SK-MEL-5 (cell line): ENCODE results near the gene SNAP23. TPM values are rescaled to one million over a fixed set of nuclear protein-coding genes. Genes with fewer than 3 reads are reported as not detected.
A peak's percentile ranks its signal among the peaks of the same experiment; 100 is the strongest.

Experiments
- DNase-seq: peaks from one replicate; pipeline ENCODE4 v3.0.0-alpha.2; 2016; ENCODE audit warnings: low read depth, low spot score
- in situ Hi-C: cut with HindIII; loops from 2 replicates; pipeline ENCODE4 v1.10.0; 2016; ENCODE audit warnings: low sequenced_read_pairs, high pct_unique_total_duplicates, low pct_unique_long_range_greater_than_20kb
- total RNA-seq: library from RNA; depleted of rRNA; stranded (reverse); fragments of >200 nt; shearing (Covaris generic); gene quantifications from 2 replicates; pipeline ENCODE4 v1.2.3, GENCODE V29; 2014

SNAP23 gene
- total RNA-seq, 1 experiment from 2014 or later, result 68.8 TPM

DNA sequence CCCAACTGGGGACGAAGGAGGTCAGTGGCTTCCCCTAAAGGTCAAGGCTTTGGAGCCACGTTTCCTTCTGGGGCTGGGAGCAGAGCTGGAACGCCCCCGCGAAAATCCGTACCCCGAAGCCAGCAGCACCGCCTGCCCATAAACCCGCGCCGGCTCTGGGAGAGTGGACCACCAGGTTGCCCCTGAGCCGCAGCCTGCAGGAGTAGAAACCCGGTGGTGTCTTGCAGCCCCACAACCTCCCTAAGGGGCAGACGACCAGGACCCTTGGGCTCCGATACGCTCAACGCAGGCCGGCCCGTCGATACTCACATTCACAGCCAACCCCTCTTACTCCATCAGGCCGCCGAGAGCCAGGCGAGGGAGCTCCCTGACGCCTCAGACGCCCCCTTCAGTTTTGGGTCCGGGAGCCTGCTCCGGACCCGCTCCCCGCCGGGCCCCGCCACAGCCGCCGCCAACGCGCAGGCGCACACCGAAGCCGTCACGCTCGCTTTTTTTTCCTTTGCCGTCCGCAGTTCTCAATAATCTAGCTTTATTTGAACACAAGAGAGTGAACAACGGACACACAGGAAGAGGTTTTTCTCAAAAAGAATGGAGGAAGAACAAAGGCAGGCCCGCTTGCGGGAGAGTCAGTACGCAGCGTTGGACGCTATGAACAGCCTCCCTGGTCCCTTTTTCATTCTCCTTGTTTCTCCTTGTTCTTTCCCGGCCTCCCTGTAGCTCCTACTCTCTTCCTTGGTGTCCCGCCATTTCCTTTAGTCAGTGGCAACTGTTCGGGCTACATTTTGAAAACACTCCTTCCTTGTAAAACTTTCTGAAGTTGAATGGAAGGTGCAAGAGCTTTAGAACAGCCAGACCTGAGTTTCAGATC is 4.5 kb upstream of the SNAP23 start, which contains the start of gene ZNF106:
ZNF106 (minus strand) TSS at position 471 of the 868 bp plus-strand sequence. CDS start 18,852 bp downstream, outside the sequence.
- peak; percentile 92 for DNase-seq
- in situ Hi-C loops, result no loop called here

DNA sequence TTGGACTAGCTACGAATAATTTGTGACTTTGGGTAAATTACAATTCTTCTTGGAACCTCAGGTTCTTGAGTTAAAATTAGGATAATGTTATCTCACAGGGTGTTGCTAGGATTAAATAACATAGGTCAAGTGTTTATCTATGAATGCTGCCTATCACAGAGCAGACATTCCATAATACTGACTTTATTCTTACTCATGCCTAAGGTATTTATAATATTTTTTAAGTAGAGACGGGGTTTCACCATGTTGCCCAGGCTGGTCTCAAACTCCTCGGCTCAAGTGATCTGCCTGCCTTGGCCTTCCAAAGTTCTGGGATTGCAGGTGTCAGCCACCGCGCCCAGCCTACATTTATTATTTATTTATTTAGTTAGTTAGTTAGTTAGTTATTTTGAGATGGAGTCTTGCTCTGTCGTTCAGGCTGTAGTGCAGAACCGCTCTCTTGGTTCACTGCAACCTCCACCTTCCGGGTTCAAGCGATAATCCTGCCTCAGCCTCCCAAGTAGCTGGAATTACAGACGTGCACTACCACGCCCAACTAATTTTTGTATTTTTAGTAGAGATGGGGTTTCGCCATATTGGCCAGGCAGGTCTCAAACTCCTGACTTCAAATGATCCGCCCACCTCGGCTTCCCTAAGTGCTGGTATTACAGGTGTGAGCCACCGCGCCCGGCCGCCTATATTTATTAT is 3.8 kb upstream of the SNAP23 start:
- in situ Hi-C loops, result no loop called here
- no peak for DNase-seq

DNA sequence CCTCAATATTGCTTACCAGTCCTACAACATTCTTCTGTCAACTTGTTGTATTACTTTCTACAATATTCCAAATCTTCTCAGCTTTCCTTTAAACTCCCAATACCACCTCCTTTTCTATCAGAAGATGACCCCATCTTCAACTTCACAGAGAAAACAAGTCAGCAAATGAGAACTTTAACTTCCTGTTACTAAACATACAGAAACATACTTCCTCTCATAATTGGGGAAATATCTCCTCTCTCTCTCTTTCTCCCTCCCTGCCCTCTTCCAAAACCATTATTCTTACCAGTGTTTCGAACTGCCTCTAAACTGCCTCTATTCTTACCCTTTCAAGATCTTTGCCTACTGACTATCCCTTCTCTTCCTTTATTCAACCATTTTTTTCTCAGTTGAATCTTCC is 1.8 kb upstream of the SNAP23 start:
- in situ Hi-C loops, result no loop called here

DNA sequence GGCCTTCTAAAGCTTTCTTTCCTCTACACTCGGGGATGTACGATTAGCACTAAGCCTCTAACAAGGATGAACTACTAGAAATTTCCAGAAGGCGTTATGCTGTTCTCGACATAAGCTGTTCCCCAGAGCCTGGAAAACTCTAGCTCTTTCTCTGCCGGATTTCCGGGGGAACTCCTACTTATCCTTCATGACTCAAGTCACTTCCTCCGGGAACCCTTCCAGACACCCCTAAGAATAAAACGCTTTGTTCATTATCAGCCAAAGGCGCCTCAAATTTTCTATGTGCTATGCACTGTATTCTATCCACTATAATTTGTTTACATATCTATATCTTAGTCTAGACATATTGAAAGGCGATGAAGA is 455 bp upstream of the SNAP23 start:
- in situ Hi-C loops, result no loop called here
- peak; percentile 53 for DNase-seq

More for the DNA sequence above, 1.8 kb upstream of the SNAP23 start:
- no peak for DNase-seq

DNA sequence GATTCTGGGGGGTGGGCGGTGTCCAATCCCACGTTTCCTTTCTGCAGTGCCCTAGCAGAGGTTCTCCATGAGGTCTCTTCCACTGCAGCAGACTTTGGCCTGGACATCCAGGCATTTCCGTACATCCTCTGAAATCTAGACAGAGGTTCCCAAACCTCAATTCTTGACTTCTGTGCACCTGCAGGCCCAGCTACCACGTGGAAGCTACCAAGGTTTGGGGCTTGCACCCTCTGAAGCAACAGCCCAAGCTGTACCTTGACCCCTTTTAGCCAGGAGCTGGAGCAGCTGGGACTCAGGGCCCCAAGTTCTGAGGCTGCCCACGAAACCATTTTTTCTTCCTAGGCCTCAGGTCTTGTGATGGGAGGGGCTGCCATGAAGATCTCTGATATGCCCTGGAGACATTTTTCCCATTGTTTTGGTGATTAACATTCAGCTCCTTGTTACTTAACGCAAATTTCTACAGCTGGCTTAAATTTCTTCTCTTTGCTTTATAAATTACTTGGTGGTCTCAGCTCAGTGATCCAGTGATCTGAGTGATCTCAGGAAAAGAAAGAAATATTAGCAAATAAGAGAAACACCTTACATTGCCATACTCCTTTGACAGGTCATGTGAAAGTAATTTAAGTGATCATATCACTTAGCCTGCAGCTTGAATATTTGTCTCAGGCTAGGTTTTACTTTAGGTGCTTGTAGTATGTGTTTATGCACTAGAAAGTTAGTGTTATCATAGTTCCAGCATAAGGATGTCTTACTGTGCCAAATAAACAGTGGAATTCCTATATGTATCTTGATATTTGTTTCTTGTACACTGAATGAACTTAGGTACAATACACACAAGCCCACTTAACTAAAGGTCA is 3.0 kb downstream of the SNAP23 start:
- no peak for DNase-seq
- in situ Hi-C loops, result no loop called here

DNA sequence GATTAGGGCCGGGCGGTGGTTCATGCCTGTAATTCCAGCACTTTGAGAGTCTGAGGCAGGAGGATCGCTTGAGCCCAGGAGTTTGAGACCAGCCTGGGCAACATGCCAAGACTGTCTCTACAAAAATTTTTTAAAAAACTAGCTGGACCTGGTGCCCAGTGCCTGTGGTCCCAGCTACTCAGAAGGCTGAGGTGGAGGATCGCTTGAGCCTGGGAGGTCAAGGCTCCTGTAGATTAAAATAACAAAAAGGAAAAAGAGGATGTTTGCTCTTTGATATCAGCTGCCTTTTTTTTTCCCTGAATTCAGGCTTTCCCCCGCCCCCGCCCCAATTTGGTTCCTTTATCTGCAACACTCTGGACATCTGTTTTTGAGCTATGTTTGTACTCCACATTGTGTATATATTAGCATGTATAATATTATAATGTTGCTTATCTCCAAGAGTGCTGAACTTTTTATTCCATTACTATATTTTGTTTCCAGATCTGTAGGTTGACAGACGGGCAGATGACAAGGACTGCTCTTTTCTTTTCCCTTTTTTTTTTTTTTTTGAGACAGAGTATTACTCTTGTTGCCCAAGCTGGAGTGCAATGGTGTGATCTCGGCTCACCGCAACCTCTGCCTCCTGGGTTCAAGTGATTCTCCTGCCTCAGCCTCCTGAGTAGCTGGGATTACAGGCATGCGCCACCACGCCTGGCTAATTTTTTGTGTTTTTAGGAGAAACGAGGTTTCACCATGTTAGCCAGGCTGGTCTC is 4.6 kb downstream of the SNAP23 start:
- in situ Hi-C loops, result no loop called here
- DNase-seq, result no peak

GRCh38 chr15:42502477-42502876 is 7.0 kb downstream of the SNAP23 start:
- in situ Hi-C loops, result no loop called here
- DNase-seq, result no peak

- no peak for DNase-seq
- in situ Hi-C loops, result no loop called here
These were observed 8.4 kb downstream of the SNAP23 start for GRCh38 chr15:42503825-42504224.

DNA sequence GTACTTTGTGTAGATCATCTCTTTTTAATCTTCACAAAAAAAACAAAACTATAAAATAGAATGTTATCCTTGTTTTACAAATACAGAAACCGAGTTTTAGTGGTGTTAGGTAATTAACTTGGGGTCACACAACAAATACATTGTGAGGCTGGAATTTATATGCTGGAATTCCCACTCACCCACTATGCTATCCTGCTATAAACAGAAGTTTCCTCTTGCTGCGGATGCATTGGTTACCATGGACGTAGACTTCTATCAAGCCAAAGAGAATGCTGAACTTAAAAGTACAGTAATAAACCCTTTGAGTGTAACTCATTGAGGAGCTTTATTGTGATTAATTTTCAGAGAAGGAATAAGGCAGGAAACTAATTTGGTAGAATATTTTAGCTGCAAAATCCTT is 9.2 kb downstream of the SNAP23 start:
- no peak for DNase-seq
- in situ Hi-C loops, result no loop called here

DNA sequence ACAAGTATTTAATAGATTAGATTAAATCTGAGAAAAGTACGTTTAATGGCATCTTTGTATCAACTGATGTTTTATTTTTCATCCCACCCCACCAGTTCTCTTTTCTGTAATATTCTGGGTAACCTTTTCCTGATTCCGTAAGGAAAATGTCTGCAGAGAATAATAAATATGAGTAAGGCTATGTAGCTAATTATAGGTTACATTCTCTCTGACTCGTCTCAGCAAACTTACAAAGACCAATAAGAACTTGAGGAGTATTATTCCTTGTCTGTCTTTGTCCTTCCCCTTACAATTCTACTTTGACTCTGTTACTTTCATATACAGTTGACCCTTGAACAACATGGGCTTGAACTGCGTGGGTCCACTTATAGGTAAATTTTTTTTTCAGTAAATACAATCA is 12.1 kb downstream of the SNAP23 start:
- no peak for DNase-seq
- in situ Hi-C loops, result no loop called here

- DNase-seq, result peak; percentile 6
- in situ Hi-C loops, result no loop called here
These were observed 12.8 kb downstream of the SNAP23 start for GRCh38 chr15:42508263-42508690.

GRCh38 chr15:42510258-42511006 is 15.0 kb downstream of the SNAP23 start:
- in situ Hi-C loops, result no loop called here

DNA sequence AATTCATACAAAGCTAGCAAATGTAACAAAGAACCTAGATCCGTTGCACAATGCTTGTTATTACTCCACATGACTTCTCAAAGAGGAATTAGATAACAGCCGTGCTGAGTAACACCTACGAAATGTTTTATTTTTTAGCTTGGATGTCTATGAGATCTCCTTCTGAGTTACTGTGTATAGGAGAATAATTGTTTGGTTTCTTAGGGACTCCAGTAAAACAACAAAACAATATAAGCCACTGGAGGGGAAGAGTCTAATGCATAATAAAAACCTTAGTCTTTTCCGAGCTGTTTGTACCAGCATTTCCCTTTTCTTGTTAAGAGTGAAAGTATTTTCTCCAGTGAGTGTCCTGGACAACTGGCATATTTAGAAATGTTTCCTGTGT is 15.6 kb downstream of the SNAP23 start:
- no peak for DNase-seq
- in situ Hi-C loops, result no loop called here

More at GRCh38 chr15:42510258-42511006, 15.0 kb downstream of the SNAP23 start:
- no peak for DNase-seq

DNA sequence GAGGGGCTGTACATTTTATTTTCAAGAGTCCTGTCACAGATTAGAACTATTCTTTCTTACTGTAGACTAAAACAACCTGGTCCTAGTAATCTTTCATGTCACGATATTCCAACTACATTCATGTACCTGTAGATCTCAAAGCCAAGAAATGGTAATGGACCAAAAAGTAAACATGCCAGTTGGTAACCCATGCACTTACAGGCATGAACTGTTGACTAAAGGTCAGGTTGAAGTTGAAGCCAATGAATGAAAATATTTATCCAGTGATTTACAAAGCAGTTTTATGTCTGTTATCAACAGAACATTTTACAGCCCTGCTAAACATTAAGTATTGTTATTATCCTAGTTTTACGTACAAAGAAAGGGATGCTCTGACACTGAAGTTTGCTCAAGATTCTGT is 27.9 kb downstream of the SNAP23 start:
- in situ Hi-C loops, result no loop called here

GRCh38 chr15:42528970-42529369 is 33.5 kb downstream of the SNAP23 start:
- in situ Hi-C loops, result no loop called here
- no peak for DNase-seq

More for the DNA sequence above, 27.9 kb downstream of the SNAP23 start:
- no peak for DNase-seq

- DNase-seq, result no peak
- in situ Hi-C loops, result no loop called here
These were observed 37.8 kb downstream of the SNAP23 start for GRCh38 chr15:42533246-42533645.
